SK-N-MC (cell line): Measurements from ENCODE around the gene SYTL3.

ENCODE experiments used
- EZH2 ChIP-seq: fragments of 200-600 bp; sonication (generic); IDR thresholded peaks from one replicate; pipeline ENCODE4 v1.6.1; 2017; ENCODE audit warnings: antibody characterized with exemption
- FOXP2 ChIP-seq: optimal IDR thresholded peaks from 2 replicates; pipeline ENCODE3; 2011; ENCODE audit warnings: mild to moderate bottlenecking, moderate library complexity; ENCODE audit not compliant: insufficient read depth; ENCODE audit errors: extremely low read length, control extremely low read depth
- POLR2AphosphoS5 ChIP-seq: IDR thresholded peaks from 2 replicates; pipeline ENCODE4 v1.6.1; 2012; ENCODE audit warnings: mild to moderate bottlenecking, low read depth, low read length, borderline replicate concordance

GRCh38 chr6:158743033-158743651 is 93.3 kb downstream of the SYTL3 start:
- TF ChIP-seq EZH2 = no peak
- no peak for TF ChIP-seq POLR2AphosphoS5
- TF ChIP-seq FOXP2 = no peak
